ENCODE data around the gene MAPK9. TPM values are rescaled to one million over a fixed set of nuclear protein-coding genes. Genes with fewer than 3 reads are reported as not detected.

Gene MAPK9
- total and polyA plus RNA-seq, 11 donors = 15.2 to 51.3 (median 41.2) TPM

DNA sequence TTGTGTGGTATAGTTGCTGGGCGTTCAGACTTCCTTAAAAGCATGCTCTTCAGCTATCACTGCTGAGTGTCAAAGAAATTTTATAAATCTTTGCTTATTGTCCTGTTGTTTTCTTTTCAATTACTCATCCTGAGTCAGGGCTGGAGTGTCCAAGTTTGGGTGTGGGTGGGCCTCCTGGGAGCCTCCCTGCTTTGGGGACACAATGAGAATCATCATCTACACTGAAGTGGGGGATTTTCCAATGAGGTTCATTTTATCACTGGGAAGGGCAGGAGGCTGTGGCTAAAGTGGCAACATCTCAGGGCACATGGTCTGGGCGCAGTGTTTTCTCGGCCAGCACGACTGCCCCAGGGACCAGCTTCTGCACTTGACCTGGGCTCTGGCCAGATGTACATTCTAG lies 41.8 kb upstream of the MAPK9 start:
- no peaks in the 10 kb centered on the region for H3K9me3 ChIP-seq
- intact Hi-C loops (cut with DNase I) = loop anchor here in 1 of 10 donors (5.0 kb wide), 1 partner anchor 206 kb away; no protein-coding TSS in a partner anchor
- H3K36me3 ChIP-seq = peaks cover 0 to 32% (median 5%) of the 10 kb centered on the region in 9 donors
- peaks cover 0 to 8% (median 0%) of the 10 kb centered on the region in 9 donors for H3K27me3 ChIP-seq
- H3K27ac ChIP-seq = peak overlapping the region in 1 of 12 donors; percentile 46
- WGBS, 4 donors = 78 to 90% (median 83%) methylated on average over 4 of the region's 4 CpGs
- H3K4me1 ChIP-seq = peaks cover 0 to 8% (median 0%) of the 10 kb centered on the region in 12 donors
- DNase-seq = peak in 2 of 5 donors; percentile 27 to 57
- ATAC-seq = peak in 2 of 4 donors; percentile 8 to 18
- no peak overlapping the region for H3K4me3 ChIP-seq
- TF ChIP-seq POLR2A (IDR thresholded peaks at IDR 0.05) = no peak
- TF ChIP-seq, protein P1, sequence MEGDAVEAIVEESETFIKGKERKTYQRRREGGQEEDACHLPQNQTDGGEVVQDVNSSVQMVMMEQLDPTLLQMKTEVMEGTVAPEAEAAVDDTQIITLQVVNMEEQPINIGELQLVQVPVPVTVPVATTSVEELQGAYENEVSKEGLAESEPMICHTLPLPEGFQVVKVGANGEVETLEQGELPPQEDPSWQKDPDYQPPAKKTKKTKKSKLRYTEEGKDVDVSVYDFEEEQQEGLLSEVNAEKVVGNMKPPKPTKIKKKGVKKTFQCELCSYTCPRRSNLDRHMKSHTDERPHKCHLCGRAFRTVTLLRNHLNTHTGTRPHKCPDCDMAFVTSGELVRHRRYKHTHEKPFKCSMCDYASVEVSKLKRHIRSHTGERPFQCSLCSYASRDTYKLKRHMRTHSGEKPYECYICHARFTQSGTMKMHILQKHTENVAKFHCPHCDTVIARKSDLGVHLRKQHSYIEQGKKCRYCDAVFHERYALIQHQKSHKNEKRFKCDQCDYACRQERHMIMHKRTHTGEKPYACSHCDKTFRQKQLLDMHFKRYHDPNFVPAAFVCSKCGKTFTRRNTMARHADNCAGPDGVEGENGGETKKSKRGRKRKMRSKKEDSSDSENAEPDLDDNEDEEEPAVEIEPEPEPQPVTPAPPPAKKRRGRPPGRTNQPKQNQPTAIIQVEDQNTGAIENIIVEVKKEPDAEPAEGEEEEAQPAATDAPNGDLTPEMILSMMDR (IDR thresholded peaks at IDR 0.05) = no peak

DNA sequence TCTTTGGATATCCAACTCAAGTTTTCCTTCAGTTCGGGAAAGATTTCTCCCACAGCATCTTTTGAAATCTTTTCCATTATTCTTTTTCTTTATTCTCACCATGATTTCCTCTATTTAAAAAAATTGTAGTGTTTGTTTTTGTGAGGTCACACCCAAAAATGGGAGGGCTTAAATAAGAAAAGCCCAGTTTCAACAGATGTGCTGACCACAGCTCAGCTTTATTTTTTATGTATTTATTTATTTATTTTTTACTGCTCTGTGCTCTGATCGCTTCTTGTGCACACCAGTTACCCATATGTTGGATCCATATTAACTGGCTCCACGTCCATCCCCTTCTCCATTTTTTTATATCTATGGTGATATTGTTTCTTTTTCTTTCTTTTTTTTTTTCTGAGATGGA lies 41.0 kb upstream of the MAPK9 start:
- peaks cover 0 to 8% (median 0%) of the 10 kb centered on the region in 9 donors for H3K27me3 ChIP-seq
- TF ChIP-seq POLR2A (IDR thresholded peaks at IDR 0.05) = no peak
- TF ChIP-seq, protein P1 (IDR thresholded peaks at IDR 0.05) = no peak
- intact Hi-C loops (cut with DNase I) = loop anchor here in 1 of 10 donors (5.0 kb wide), 1 partner anchor 206 kb away; no protein-coding TSS in a partner anchor
- WGBS, 4 donors = 88 to 96% (median 93%) methylated on average over 3 of the region's 3 CpGs
- ATAC-seq (no peak), DNase-seq (no peak)
- no peaks in the 10 kb centered on the region for H3K9me3 ChIP-seq
- H3K4me3 ChIP-seq = no peak overlapping the region
- peak overlapping the region in 3 of 12 donors; percentile 44 to 73 (median 60) for H3K27ac ChIP-seq
- H3K4me1 ChIP-seq = peaks cover 0 to 8% (median 0%) of the 10 kb centered on the region in 12 donors
- peaks cover 0 to 31% (median 5%) of the 10 kb centered on the region in 9 donors for H3K36me3 ChIP-seq

DNA sequence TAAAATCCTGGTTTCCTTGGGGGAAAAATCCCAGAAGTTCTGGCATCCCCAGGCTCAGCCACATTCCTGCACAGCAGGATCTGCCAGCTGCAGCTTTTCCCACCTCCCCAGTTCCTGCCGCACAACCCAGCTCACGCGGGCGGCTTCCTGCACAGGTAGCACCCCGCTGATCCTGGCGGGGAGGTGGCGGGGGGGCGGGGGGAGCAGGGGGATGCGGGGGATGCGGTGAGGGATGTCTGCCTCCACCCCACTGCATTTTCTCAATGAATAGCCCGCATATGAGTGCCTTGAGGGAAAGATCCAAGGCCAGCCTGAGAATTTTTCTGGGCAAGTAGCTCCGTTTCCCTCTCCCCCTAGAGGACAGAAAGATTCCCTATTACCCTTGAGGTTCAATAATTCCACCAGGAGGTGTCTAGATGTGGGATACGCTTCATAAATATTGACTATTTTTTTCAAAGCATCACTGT lies 40.2 kb upstream of the MAPK9 start:
- intact Hi-C loops (cut with DNase I) = loop anchor here in 1 of 10 donors (5.0 kb wide), 1 partner anchor 205 kb away; no protein-coding TSS in a partner anchor
- Histone ChIP-seq H3K27ac (peak overlapping the region in 8 of 12 donors; percentile 49 to 73 (median 58)), H3K27me3 (peaks cover 0 to 8% (median 0%) of the 10 kb centered on the region in 9 donors), H3K4me1 (peaks cover 0 to 8% (median 0%) of the 10 kb centered on the region in 12 donors), H3K9me3 (no peaks in the 10 kb centered on the region), H3K4me3 (no peak overlapping the region), H3K36me3 (peaks cover 0 to 25% (median 4%) of the 10 kb centered on the region in 9 donors)
- ATAC-seq = no peak
- TF ChIP-seq, protein P1 (IDR thresholded peaks at IDR 0.05) = peak in 2 of 12 donors; percentile 9 to 17
- no peak for TF ChIP-seq POLR2A (IDR thresholded peaks at IDR 0.05)
- 33 to 45% (median 38%) methylated on average over 7 to 13 of the region's 13 CpGs for WGBS, 4 donors
- DNase-seq = peak in 2 of 5 donors; percentile 26 to 37

DNA sequence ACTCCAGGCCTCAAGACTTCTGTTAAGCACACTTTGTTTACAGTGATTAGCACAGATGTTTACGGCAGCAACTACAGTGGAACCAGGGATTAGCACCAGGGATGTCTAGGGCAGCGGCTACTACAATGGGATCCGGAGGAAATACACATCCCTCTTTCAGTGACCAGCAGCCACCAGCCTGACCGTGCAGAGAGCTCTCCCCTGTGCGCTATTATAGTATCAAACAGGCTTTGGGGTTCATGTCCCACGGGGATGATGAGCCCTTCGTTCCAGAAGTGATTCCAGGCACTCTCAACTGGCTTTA lies 39.7 kb upstream of the MAPK9 start:
- peak in 1 of 4 donors; percentile 10 for ATAC-seq
- no peaks in the 10 kb centered on the region for H3K9me3 ChIP-seq
- intact Hi-C loops (cut with DNase I) = loop anchor here in 1 of 10 donors (5.0 kb wide), 1 partner anchor 204 kb away; no protein-coding TSS in a partner anchor
- H3K27ac ChIP-seq = peak overlapping the region in 11 of 12 donors; percentile 43 to 73 (median 58)
- H3K4me3 ChIP-seq = no peak overlapping the region
- peak in 2 of 5 donors; percentile 12 to 19 for DNase-seq
- peaks cover 0 to 8% (median 0%) of the 10 kb centered on the region in 9 donors for H3K27me3 ChIP-seq
- TF ChIP-seq, protein P1 (IDR thresholded peaks at IDR 0.05) = no peak
- TF ChIP-seq POLR2A (IDR thresholded peaks at IDR 0.05) = no peak
- peaks cover 0 to 21% (median 1%) of the 10 kb centered on the region in 9 donors for H3K36me3 ChIP-seq
- peaks cover 0 to 8% (median 0%) of the 10 kb centered on the region in 12 donors for H3K4me1 ChIP-seq
- 38 to 65% (median 53%) methylated on average over 6 to 7 of the region's 7 CpGs for WGBS, 4 donors

Measured in heart left ventricle (tissue), 16 donors.